ENCODE data around the gene ALPK1. TPM values are rescaled to one million over a fixed set of nuclear protein-coding genes. Genes with fewer than 3 reads are reported as not detected.

Gene ALPK1
- polyA plus RNA-seq, 1 of the 3 experiments (the other 2 are of a cell fraction), result 2.8 TPM

- TF ChIP-seq REST (IDR thresholded peaks at IDR 0.05; ENCODE audit: low read depth, low read length) (no peak), MEF2A (IDR thresholded peaks at IDR 0.05; ENCODE audit: borderline replicate concordance, low read depth) (no peak)
Measured at GRCh38 chr4:112402098-112402497, 104.9 kb downstream of the ALPK1 start (continued).

GRCh38 chr4:112403101-112403945, 106.2 kb downstream of the ALPK1 start:
- no peak overlapping the region for H3K9ac ChIP-seq
- no peaks in the 10 kb centered on the region for H3K9me3 ChIP-seq
- H3K9me2 ChIP-seq, result no peaks in the 10 kb centered on the region
- H3K79me2 ChIP-seq (ENCODE audit: insufficient read depth), result no peaks in the 10 kb centered on the region
- H2AFZ ChIP-seq (ENCODE audit: low read depth), result no peak overlapping the region
- H3K27me3 ChIP-seq (ENCODE audit: insufficient read depth), result no peaks in the 10 kb centered on the region
- H3K36me3 ChIP-seq (replicated peaks in 1 of 2; ENCODE audit: control insufficient read depth in 1 of 2, insufficient read depth in 2 of 2, low read length in 1 of 2), result no peaks in the 10 kb centered on the region
- no peak overlapping the region for H3K27ac ChIP-seq (ENCODE audit: low read depth in 2 of 2, low read length in 1 of 2)
- no peak overlapping the region for H3K4me2 ChIP-seq
- no peak for DNase-seq
- ChIA-PET CTCF (no interaction called here), POLR2A (no interaction called here)
- WGBS (ENCODE audit: low lambda C conversion rate), result 91% methylated on average over 11 of the region's 11 CpGs
- H3F3A ChIP-seq (replicated peaks; ENCODE audit: insufficient read depth), result no peaks in the 10 kb centered on the region
- no peak overlapping the region for H3K4me3 ChIP-seq (ENCODE audit: low read depth in 2 of 2, low read length in 1 of 2)
- no peaks in the 10 kb centered on the region; a peak in 1 of 4 replicates for H3K4me1 ChIP-seq (ENCODE audit: control insufficient read depth in 1 of 2, insufficient read depth in 2 of 2, low read depth in 1 of 2, low read length in 1 of 2)
- no peaks in the 10 kb centered on the region for H4K20me1 ChIP-seq (ENCODE audit: insufficient read depth)
- no peak for TF ChIP-seq REST (IDR thresholded peaks at IDR 0.05; ENCODE audit: low read depth, low read length)

- 65% methylated on average over 2 of the region's 2 CpGs for WGBS (ENCODE audit: low lambda C conversion rate)
Measured at GRCh38 chr4:112410364-112410763, 113.2 kb downstream of the ALPK1 start.

More at GRCh38 chr4:112410364-112410763, 113.2 kb downstream of the ALPK1 start:
- no peak overlapping the region for H3K27ac ChIP-seq (ENCODE audit: low read depth in 2 of 2, low read length in 1 of 2)
- ChIA-PET CTCF (no interaction called here), POLR2A (no interaction called here)
- H2AFZ ChIP-seq (ENCODE audit: low read depth), result no peak overlapping the region
- H3F3A ChIP-seq (replicated peaks; ENCODE audit: insufficient read depth), result no peaks in the 10 kb centered on the region
- H3K9me2 ChIP-seq, result no peaks in the 10 kb centered on the region
- H3K9ac ChIP-seq, result no peak overlapping the region
- no peaks in the 10 kb centered on the region for H3K79me2 ChIP-seq (ENCODE audit: insufficient read depth)
- H3K4me3 ChIP-seq (ENCODE audit: low read depth in 2 of 2, low read length in 1 of 2), result no peak overlapping the region
- no peaks in the 10 kb centered on the region for H3K4me1 ChIP-seq (ENCODE audit: control insufficient read depth in 1 of 2, insufficient read depth in 2 of 2, low read depth in 1 of 2, low read length in 1 of 2)
- no peaks in the 10 kb centered on the region for H3K9me3 ChIP-seq
- no peaks in the 10 kb centered on the region for H3K27me3 ChIP-seq (ENCODE audit: insufficient read depth)
- H3K4me2 ChIP-seq, result no peak overlapping the region
- H4K20me1 ChIP-seq (ENCODE audit: insufficient read depth), result no peaks in the 10 kb centered on the region
- DNase-seq, result peak; percentile 6
- no peak for TF ChIP-seq RCOR1 (IDR thresholded peaks at IDR 0.05; ENCODE audit: low read length)
- no peak for TF ChIP-seq ZBTB33 (IDR thresholded peaks at IDR 0.05; ENCODE audit: borderline replicate concordance, low read depth)
- no peaks in the 10 kb centered on the region for H3K36me3 ChIP-seq (replicated peaks in 1 of 2; ENCODE audit: control insufficient read depth in 1 of 2, insufficient read depth in 2 of 2, low read length in 1 of 2)
